Left renal pelvis (tissue), 4 donors: ENCODE data around the gene NDRG4. TPM values are rescaled to one million over a fixed set of nuclear protein-coding genes. Genes with fewer than 3 reads are reported as not detected.
A peak's percentile ranks its signal among the peaks of the same experiment; 100 is the strongest.

ENCODE experiments used
- DNase-seq, 4 donors: peaks; one replicate each; pipeline ENCODE4 v3.0.0-alpha.2; 2013; ENCODE audit warnings: low read depth in 4 of 4, low spot score in 3 of 4
- polyA plus RNA-seq, 4 donors: library from polyadenylated mRNA; unstranded; fragments of 120-200 nt; gene quantifications; one replicate each; pipeline ENCODE4 v1.2.1, GENCODE V29; 2013; ENCODE audit not compliant: insufficient read length in 4 of 4

NDRG4 gene
- polyA plus RNA-seq, 4 donors, result 5.1 to 9.9 (median 9.5) TPM

DNA sequence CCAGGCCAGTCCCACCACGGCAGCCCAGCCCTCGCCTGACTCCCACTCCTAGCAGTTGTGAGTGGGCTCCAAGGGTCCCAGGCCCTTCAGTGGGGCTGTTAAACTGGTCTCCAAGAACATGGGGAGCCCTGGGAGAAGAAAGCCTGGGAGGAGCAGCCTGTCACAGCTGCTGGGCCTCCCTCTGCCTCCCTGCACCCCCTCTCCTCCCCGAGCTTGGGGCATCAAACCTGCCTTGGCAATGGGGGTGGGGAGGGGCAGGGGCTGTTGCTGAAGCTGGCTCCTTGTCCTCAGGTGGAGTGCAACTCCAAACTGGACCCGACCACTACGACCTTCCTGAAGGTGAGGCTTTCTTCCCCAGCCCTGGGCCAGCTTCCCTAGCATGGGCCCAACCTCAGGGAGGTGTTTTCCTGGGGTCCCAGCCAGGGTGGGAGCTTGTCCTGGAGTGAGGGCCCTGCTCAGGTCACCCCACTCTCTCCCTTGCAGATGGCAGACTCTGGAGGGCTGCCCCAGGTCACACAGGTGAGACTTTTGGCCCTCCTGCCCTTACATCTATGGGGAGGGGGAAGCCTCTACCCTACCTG lies 8.8 kb downstream of the NDRG4 start:
- no peak for DNase-seq

DNA sequence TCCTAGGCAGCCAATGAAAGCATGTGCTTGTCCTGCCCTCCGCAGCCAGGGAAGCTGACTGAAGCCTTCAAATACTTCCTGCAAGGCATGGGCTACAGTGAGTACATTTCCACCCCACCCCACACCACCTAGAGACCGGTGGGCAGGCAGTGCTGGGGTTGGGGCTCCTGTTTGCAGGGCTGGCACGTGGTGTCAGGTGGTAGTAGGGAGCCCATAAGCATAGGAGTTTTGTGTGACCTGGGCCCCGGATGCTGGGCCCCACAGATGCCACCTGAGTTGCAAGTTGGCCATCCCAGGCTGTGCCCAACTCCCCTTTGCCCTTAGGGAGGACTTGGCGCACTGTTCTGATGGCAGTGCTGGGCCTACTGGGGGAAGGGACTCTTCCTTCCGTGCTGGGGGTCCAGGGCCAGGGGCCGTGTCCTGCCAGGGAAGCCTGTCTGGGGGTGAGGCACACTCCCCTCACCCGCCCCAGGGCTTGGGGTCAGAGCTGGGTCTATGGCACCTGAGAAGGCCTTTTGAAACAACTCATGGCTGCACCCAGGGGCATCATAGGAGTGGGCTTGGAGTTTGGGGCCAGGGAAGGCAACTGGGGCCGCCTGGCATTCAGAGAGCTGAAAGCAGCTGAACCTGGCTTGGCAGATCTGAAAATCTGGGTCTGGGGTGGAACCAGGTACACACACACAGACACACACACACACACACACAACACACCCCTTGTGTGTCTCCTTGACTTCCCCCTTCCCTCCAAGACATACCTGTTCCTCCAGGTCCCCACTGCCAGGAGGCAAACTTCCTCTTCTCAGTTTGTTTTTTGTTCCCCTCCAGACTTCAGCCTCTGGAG lies 9.5 kb downstream of the NDRG4 start:
- DNase-seq, result no peak

DNA sequence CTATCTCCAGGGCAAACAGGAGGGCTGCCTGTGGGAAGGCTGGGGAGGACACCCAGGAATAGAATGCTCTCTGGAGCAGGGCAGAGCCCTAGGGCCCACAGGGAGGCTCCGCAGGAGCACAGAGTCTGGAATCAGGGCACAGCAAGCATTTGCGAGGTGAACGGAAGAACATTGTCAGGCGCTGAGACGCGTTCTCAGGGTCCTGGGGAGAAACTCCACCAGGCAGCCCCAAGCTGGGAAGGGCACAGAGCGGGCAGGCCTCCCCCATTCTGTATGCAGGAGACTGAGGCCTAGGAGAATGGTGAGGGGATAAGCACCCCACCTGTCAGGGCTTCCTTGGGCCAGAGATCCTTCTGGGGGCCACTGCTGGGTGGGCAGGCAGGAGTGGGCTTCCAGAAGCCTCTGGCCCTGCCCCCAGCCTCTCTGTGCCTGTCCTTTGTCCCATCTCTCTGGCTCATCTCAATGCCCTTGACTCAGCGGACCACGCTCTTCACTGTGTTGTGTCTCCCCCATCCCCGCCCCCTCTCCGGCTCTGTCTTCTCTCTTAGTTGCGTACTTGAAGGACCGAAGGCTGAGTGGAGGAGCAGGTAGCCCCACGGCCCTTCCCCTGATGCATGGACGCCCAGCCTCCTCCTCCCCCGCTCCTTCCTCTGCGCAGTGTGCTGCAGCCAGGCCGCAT lies 10.3 kb downstream of the NDRG4 start:
- no peak for DNase-seq

DNA sequence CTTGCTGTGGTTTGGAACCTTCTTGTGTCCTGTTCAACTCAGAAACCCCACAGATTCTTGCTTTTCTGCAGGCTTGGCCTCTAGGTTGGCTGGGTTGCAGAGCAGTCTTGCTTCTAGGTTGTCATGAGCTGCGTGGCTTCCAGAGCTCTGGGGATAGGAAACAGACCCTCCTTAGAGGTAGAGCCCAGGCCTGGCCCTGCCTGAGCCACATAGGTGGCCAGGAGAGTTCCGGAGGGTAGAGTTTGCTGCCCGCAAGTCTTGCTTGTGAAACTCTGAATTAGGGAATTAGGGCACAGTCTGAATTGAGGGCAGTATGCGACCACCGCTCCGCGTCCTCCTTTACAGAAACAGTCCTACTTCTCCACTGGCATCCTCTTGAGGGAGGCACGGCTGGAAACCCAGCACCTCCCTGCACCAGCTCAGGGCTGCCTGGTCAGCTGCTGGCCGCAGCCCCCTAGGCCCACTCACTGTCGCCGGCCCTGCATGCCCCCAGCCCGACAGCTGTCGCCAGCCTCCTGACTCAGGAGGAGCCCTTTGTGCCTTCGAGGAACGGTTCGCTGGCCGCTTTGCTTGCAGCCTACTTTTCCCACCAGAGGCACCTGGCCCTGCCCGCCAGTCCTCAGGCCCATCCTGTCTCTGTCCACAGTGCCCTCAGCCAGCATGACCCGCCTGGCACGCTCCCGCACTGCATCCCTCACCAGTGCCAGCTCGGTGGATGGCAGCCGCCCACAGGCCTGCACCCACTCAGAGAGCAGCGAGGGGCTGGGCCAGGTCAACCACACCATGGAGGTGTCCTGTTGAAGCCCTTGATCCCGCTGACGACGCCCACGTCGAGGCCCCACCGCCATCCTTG lies 11.1 kb downstream of the NDRG4 start:
- no peak for DNase-seq

DNA sequence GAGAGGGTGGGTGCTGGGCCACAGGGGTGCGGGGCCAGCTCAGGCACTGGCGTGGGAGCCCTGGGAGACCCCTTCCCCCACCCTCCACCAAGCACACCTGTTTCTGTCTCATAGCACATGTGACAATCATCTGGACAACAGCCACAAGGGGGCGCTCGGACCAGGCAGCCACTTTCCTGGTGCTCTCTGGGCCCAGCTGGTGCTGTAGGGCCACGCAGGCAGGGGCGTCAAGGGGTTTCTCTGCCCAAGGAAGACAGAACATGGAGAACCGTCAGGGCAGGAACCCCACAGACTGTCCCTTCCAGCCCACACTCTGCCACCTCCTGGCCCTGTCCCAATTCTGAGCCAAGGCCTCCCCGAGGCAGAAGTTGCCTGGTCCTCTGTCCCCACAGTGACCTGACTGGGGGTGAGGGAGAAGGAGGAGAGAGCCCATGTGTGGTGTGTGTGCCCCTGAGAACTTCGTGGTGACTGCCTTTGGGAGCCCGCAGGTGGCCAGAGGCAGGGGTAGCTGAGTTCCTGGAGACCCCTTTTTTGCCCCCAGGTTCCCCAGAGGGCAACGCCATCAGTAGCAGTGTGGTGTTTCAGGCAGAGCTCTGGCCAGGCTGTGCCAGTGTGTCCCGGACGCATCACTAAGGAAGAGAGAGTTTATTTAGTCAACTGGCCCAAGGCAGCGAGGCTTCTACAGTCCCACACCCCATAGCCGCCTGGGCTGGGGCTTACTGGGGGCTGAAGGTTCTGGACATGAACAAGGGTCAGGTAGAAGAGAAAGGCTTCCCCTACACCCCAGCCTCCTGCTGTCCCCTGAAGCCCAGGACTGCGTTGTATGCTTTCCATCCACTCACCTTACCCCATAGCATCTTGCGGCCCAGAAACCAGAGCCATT lies 12.2 kb downstream of the NDRG4 start:
- DNase-seq, result no peak

DNA sequence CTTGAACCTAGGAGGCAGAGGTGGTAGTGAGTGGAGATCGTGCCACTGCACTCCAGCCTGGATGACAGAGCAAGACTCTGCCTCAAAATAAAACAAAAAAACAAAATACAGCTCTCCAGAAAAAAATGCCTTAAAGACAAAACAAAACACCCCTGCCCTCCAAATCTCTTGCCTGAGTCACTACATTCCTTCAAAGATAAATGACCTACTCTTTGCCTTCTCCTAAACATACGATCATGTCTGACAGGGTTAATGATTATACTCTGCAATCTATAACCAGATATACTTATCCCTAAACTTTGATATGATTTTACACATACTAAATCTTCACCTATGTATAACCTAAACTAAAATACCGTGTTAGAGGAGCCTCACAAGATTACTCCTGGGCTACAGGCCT lies 13.9 kb downstream of the NDRG4 start:
- no peak for DNase-seq

DNA sequence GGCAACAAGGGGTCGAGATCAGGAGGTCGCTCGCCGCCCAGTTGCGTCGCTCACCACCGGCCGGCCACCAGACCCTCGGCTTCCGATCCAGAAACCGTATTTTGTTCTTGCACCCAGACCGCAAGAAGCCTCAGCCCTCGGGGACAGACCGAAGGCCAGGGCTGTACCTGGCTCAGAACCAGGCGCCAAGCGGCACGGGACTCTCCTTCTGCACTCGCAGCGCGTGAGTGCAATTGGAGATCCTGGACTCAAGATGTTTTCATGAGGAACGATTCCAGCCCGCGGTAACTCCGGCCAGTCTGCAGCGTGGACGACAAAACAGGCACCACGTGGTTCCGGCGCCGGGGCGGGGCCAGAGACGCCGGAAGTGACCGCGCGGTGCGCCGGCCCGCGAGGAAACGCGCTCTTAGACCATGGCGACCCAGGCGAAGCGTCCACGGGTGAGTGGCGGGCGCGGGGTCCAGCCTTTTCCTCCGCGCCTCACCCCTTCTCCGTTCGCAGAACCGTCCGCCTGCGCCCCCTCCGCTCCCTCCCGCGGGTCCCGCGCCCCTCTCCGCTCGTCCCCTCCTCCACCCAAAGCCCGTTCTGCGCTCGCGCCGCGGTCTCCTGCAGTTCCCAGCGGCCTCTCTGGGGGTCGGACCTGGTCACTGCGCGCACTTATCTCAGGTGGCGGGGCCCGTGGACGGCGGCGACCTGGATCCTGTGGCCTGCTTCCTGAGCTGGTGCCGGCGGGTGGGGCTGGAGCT lies 15.4 kb downstream of the NDRG4 start, which contains the start of gene SETD6:
Gene SETD6 (plus strand): TSS at position 393 of the 746 bp plus-strand sequence. CDS start 21 bp downstream, at position 414.
- peak in 3 of 4 donors; percentile 75 to 80 (median 76) for DNase-seq

DNA sequence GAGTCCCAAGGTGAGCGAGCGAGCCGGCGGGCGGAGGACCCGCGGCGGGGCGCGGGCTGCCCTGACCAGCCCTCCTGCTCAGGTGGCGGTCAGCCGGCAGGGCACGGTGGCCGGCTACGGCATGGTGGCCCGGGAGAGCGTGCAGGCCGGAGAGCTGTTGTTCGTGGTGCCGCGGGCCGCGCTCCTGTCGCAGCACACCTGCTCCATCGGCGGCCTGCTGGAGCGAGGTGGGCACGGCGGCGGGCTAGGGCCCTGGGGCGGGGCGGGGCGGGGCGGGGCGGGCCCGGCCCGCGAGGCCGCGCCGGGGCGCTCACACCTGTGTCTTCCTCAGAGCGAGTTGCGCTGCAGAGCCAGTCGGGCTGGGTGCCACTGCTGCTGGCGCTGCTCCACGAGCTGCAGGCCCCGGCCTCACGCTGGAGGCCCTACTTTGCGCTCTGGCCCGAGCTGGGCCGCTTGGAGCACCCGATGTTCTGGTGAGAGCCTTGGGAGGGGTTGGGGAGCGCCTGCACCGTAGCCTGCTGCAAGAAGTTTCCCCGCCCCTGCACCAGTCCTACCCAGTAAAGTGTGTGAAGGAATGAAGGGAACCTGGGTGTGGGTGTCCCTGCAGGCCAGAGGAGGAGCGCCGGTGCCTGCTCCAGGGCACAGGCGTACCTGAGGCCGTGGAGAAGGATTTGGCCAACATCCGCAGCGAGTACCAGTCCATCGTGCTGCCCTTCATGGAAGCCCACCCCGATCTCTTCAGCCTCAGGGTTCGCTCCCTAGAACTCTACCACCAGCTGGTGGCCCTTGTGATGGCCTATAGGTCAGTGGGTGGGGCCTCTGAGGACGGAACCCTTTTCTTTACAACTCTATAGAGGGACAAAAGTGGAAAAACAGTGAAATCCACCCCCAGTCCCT lies 16.2 kb downstream of the NDRG4 start:
- no peak for DNase-seq

DNA sequence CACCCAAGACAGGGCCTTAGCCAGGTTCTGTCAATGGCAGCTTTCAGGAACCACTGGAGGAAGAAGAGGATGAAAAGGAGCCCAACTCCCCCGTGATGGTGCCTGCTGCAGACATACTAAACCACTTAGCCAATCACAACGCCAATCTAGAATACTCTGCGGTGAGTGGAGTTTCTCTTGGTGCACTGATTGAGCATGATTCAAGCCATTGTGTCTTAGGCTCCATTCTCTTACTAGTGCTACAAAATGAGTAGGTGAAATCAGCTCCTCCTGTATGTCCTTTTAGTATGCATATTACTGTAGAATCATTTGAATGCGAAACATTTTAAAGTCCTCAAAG lies 16.8 kb downstream of the NDRG4 start:
- no peak for DNase-seq

DNA sequence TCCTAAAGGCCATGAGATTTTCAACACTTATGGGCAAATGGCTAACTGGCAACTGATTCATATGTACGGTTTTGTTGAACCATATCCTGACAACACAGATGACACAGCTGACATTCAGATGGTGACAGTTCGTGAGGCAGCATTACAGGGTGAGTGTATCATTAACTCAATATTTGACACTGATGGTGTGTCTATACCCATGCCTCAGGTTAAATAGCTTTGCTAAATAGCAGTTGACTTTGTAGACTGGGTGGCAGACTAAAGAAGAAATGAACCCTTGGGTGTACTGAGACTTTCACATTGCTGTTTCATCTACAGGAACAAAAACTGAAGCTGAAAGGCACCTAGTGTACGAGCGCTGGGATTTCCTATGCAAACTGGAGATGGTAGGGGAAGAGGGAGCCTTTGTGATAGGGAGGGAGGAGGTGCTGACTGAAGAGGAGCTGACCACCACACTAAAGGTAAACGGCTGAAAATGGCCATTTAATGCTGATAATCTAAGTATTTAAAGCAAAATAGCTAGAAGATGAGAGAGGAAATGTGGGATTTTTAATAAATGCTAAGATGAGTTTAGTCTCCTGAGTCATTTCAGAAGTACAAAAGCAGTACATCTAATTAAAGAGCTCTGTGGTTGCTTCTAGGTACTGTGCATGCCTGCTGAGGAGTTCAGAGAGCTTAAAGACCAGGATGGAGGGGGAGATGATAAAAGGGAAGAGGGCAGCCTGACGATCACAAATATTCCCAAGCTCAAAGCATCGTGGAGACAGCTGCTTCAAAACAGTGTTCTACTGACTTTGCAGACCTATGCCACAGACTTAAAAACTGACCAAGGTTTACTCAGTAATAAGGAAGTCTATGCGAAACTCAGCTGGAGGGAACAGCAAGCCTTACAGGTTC lies 18.4 kb downstream of the NDRG4 start:
- DNase-seq, result no peak

DNA sequence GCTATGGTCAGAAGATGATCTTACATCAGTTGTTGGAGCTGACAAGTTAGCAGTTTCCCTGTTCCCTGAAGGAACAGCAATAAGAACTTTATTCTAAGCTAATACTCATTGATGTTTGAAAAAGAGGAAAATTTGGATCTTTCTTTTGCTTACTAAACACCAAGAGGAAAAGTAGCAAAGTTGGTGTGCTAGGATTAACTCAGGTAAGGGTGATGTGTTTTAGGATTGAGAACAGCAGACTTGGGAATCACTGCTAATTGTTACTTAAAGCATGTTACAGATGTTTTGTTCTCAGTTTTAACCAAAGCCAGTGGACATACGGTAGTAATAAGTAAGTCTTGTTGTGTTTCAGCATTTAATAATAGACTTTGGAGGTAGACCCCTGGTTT lies 19.0 kb downstream of the NDRG4 start:
- DNase-seq, result no peak

DNA sequence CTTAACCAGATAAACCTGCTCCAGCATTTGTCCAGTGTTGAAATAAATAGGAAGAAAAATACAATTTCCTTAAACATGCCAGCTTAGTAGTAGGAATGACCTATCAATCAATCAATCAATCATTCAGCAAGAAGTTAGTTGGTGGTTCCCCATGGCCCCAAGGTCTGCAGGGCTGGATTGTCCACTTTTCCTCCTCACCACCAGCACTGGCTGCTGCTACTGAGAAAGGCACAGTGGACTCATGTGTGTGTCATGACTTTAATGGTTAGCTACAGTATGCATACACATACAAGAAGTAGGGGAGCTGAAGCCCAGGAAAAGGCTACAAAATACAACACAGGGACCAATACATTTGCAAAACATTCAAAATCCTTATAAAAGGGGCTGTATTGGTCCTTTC lies 19.8 kb downstream of the NDRG4 start:
- no peak for DNase-seq

DNA sequence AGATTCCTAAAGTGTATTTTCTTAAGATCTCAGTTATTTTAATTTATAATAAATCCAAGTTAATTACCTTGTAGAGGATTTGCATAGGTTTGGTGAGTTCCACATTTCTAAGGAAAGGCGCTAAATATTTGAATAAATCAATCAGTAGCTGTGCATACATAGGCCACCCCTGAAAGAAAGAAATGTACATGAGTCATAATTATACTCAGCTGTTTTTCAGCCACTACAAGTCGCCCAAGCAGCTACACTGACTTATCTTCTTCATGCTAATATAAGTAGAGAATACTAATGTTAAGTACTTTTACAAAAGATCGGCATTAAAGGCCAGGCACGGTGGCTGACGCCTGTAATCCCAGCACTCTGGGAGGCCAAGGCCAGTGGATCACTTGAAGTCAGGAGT lies 30.2 kb downstream of the NDRG4 start:
- no peak for DNase-seq

DNA sequence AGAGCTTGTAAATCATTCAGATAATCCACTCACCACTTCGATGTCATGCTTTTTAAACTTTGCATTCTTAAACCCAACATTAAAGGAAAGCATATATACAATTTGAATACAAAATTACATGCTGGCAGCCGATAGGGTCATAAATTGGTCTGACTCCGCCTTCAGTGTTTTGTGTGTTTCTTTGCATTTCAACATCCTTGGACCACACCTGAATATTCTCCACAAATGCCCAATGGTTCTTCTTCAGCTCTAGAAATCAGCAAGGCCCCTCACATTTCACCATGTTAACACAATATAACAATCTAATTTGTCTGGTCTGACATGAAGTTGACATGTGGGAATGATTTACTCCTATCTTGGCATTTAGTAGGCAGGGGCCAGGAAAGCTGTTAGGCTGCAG lies 32.5 kb downstream of the NDRG4 start:
- no peak for DNase-seq

DNA sequence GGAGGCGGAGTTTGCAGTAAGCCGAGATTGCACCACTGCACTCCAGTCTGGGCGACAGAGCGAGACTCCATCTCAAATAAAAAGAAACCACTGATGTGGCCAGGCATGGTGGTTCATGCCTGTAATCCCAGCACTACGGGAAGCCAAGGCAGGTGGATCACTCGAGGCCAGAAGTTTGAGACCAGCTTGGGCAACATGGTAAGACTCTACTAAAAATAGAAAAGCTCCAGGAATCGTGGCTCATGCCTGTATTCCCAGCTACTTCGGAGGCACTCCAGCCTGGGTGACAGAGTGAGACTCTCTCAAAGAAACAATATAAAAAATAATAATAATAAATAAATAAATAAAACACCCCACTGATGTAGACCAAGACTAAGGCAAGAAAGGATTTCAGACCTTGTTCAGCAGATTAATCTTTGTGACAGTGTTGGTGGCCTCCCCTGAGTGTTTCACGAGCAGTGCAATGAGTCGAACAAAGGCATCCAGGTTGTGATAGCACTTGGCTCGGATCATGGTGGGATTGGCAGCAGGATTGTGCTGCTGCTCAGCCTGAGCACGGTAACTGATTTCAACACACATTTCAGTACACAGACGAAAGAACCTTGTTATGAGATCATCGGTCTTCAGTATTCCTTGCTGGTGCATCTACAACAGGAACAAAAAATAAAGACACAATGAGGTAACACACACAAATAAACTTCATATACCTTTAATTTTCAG lies 34.0 kb downstream of the NDRG4 start:
- no peak for DNase-seq

DNA sequence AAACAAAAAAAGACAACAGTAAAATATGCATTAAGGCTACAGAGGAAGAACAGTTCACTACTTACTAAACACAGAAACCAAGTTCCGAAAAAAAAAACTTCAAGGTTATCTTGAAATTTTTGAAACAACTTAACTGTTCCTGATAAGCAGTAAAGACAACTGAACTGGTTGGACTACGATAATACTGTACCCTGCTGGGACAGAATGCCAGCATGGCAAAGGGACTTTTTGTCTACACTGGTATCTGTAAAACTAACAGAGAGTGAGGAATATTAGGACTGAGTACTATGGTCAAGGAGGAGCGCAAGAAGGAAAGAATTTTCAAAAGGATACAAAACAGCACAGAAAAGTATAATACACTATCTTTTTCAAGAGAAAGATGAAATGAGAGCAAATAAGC lies 35.2 kb downstream of the NDRG4 start:
- DNase-seq, result no peak

DNA sequence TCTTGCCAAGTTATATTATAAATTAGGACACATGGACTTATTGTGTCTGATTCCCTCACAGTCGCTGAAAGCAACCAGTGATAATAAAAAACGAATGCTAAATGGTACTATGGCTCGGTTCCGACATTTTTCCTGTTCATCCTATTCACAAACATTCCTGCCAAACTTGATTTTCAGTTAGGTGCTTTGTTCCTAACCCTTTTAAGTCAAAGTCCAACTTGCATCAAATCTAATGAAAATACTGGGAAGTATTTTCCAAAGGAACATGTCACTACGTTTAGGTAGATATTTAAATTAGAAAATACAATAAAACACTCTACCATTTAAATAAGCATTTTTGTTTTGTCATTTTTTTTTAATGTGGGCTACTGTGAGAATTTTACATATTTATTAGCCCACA lies 36.3 kb downstream of the NDRG4 start:
- DNase-seq, result no peak
